WI38 (cell line): Measurements from ENCODE around the gene NFIX.

Source experiments
- H3K4me3 ChIP-seq: 2 replicates; pipeline ENCODE4 v1.5.1; 2011; ENCODE audit warnings: low read depth, mild to moderate bottlenecking, control low read depth, low read length
- TF ChIP-seq, protein P1 (sequence below): IDR thresholded peaks from 2 replicates; pipeline ENCODE4 v1.5.1; 2012; ENCODE audit warnings: low read depth, mild to moderate bottlenecking, control low read depth, low read length

The NFIX gene

DNA sequence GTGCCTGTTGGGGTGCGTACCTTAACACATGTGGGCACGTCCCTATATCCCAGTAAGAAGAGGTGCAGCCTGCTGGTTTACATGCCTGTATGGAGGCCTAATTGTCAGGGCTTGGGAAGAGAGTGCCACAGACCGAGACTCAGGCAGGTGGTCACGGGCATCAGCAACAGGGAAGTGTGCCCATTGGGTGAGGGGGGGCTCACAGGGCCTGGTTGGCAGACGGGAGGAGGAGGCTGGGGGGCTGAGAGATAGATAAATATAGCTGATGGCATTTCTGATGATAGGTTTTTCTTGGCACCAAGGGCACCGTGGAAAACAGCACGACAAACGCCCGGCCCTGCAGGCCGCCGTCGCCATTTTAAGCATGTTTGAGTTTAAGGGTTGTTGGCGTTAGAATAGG lies 37.6 kb downstream of the NFIX start:
- H3K4me3 ChIP-seq = no peak overlapping the region
- TF ChIP-seq, protein P1, sequence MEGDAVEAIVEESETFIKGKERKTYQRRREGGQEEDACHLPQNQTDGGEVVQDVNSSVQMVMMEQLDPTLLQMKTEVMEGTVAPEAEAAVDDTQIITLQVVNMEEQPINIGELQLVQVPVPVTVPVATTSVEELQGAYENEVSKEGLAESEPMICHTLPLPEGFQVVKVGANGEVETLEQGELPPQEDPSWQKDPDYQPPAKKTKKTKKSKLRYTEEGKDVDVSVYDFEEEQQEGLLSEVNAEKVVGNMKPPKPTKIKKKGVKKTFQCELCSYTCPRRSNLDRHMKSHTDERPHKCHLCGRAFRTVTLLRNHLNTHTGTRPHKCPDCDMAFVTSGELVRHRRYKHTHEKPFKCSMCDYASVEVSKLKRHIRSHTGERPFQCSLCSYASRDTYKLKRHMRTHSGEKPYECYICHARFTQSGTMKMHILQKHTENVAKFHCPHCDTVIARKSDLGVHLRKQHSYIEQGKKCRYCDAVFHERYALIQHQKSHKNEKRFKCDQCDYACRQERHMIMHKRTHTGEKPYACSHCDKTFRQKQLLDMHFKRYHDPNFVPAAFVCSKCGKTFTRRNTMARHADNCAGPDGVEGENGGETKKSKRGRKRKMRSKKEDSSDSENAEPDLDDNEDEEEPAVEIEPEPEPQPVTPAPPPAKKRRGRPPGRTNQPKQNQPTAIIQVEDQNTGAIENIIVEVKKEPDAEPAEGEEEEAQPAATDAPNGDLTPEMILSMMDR = no peak

DNA sequence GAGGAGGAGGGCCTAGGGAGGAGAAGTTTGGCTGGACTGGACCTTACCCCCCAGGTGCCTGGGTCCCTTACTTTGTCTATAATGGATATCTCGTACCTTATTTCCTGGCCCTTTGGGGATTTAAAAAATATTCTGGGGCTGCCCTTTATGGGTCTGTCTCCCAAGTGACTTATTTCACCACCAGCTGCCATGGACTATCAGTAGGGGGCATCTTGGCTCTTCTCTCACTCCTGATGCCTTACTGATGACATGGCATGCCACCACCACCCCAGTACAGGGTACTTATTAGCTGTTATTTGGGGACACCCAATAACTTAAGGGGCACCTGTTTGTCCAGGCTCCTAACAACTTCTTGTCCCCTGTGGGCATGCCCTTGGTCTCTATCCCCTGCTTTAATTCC lies 38.0 kb downstream of the NFIX start:
- H3K4me3 ChIP-seq = no peak overlapping the region
- TF ChIP-seq, protein P1 = peak; percentile 27

DNA sequence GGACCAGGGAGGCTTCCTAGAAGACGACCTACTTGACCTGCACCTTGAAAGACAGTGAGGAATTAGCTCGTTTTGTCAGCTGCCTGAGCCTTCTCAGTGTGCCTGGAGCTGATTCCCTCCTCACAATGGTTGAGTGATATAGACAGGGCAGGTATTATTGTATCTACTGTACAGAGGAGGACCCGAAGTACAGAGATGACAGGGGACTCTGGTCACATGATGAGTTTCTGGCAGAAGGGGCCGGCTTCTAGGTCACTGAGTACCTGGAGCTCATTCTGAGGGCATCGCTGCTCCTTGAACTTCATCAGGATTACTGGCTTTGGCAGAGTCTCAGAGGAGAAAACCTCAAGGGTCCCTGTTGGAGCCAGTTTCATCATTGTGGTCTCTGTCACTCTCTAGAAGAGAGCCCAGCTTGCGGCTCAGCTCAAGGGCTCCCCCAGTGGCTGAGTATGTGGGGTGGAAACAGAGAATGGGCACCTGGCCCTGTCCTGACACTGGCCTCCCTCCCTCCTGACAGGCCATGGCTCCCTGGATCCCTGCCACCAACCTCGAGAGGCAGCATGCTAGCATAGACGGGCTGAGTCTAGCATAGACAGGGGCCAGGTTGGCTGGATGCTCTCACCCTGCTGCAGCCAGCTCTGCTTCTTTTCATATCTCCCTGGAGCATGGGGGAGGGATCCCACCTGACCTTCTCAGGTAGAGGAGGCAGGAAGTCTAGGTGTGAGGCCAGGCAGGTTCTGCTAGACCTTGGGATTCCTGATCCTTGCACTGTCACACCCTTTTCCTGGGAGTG lies 38.7 kb downstream of the NFIX start:
- TF ChIP-seq, protein P1 = peak; percentile 82
- H3K4me3 ChIP-seq = no peak overlapping the region

DNA sequence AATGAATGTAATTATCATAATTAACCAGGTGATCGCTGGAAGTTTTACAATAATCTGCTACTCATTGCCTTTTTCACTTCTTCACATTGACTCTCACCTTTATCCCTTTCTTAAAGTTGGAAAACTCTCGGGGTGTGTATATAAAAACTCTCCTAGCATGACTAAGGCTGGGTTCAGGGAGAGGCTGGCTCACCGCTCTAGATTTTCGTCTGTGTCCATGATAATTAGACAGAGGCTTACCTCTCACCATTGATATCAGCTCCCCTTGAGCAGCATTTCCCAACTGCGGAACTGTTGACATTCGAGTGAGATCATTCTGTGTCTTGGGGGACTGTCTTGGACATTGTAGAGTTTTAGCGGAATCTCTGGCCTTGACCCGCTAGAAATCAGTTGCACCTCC lies 39.4 kb downstream of the NFIX start:
- TF ChIP-seq, protein P1 = no peak
- H3K4me3 ChIP-seq = no peak overlapping the region

DNA sequence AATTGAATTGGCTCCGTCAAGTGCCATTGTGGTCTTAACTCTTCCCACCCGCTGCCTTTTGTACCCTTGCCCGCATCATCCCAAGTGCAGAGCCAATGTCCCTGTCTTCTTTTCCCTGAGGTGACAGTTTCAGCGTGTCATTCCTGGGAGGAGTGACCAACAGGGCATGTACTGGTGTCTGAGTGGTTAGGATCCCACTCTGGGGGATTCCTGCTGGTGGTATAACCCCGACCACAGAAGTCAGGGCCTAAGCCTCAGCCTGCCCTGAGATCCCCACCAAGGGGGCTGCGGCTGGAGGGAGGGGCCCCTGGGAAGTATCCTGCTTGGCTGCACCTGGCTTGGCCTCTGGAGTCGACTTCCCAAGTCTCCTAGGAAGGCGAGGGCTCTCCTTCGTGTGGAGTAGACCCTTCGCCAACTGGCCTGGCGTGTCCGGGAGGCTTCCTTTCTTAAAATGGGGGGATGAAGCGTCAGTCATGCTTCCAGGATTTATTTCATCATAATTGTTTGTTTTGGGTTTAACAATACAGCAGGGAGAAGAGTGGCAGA lies 40.6 kb downstream of the NFIX start:
- no peak overlapping the region for H3K4me3 ChIP-seq
- TF ChIP-seq, protein P1 = no peak

DNA sequence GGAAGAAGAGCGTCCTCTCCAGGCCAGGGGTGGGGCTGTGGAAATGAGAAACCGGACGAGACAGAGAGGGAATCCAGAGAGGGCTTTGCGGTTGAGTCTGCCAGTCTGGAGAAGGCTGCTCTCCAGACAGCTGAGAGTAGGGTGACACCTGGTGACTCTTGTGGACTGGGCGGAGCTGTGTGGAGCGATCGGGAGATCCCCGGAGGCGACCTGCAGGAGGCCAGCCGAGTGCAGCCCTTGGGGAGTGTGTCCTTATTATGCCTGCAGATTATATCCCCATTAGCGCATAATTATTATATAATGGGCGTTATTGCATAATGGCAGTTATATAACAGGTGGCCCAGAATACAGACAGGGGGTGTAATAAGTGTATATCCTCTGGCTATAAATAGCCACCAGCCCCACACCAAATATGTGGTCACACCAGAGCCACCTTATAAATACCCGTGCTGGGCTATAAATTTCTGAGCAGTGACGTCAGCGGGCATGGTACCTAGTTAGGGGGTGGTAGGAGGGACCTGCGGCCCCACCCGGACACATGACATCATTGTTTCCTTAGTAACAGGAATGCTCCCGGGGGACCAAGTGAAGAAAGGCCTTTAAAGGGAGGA lies 41.2 kb downstream of the NFIX start:
- TF ChIP-seq, protein P1 = no peak
- no peak overlapping the region for H3K4me3 ChIP-seq

DNA sequence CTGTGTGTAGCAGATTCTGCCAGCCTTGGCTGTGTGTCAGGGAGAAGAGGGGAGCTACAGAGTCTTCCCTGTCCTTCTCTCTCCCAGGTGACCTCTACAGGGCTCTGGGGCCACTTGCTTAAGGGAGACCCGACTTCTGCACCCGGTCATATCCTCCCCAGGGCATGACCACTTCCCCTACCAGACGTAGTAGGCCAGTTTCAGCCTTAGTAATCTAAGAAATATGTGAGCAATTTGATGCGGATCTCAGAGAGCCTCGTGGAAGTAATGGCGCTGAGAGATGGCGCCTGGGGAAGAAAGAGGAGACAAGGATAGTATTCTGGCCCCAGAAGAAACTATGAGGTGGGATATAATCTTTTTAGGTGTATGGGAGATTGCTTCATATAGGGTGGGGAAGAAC lies 41.9 kb downstream of the NFIX start:
- TF ChIP-seq, protein P1 = no peak
- H3K4me3 ChIP-seq = 0 out of 2 replicates have a peak overlapping the region, but pooled peaks have one; percentile 9
